GM18861 (cell line): Measurements from ENCODE around the gene PRSS38.

Experiments used
- ATAC-seq: cut with Tn5 transposase; IDR thresholded peaks from one replicate; pipeline ENCODE4 v1.9.1; 2021; ENCODE audit not compliant: unreplicated experiment

PRSS38 gene

GRCh38 chr1:227778401-227778947 is 37.0 kb upstream of the PRSS38 start:
- ATAC-seq, result no peak

DNA sequence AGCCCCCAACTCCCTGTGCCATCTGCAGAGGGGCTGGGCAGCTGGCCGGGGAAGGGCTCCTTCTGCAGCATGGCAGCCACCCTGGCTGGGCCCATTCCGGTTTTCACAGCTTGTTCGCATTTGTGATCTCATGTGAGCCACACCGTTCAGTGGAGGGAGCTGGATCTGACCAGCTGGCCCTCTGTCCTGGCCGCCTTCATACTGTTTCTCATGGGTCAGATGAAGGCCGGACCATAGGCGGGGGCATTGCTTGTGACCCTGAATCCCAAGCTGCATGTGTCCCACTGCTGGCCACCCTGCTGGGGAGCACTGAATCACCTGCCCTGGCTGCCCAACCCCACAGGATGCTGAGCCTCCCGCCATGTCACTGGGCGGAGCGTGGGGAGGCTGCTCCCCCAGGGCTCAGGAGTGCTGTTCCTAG is 36.4 kb upstream of the PRSS38 start:
- ATAC-seq, result no peak

DNA sequence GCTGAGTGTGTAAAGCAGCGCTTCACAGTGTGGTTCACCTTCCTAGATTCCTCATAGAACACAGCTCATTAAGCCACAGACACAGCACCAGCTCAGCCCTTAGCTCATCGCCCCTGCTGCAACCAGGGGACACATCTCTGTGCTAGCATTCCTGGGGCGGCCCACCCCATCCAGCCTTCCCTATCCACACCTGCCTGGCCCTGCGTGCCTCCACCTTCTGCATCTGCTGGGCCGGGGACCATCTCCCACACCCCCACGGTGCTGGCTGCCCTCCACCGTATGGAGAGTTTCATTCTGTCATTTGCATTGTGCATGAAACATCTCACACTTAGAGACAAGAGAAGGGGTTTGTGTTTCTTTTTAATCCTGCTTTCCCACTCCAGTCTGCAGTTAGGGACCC is 35.8 kb upstream of the PRSS38 start:
- no peak for ATAC-seq

GRCh38 chr1:227780101-227781044 is 35.1 kb upstream of the PRSS38 start:
- ATAC-seq, result no peak

- no peak for ATAC-seq
Observed at GRCh38 chr1:227781314-227781930, 34.1 kb upstream of the PRSS38 start.

GRCh38 chr1:227782226-227782625 is 33.2 kb upstream of the PRSS38 start:
- no peak for ATAC-seq

DNA sequence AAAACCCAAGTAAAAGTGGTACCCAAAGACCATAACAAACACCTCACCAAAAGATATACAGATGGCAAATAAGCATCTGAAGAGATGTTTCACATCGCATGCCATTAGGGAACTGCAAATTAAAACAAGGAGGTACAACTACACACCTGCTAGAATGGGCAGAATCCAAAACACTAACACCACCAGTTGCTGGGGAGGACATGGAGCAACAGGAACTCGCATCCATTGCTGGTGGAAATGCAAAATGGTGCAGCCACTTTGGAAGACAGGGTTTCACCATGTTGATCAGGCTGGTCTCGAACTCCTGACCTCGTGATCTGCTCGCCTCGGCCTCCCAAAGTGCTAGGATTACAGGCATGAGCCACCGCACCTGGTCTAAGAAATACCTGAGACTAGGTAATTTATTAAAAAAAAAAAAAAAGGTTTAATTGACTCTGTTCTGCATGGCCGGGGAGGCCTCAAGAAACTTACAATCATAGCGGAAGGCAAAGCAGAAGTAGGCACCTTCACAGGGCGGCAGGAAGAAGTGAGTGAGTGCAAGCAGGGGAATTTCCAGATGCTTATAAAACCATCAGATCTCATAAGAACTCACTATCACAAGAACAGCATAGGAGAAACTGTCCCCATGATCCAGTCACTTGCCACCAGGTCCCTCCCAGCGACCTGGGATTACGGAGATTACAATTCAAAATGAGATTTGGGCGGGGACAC is 30.2 kb upstream of the PRSS38 start:
- ATAC-seq, result no peak

- no peak for ATAC-seq
Observed at GRCh38 chr1:227785805-227786671, 29.4 kb upstream of the PRSS38 start.

- no peak for ATAC-seq
Observed at GRCh38 chr1:227786673-227787512, 28.6 kb upstream of the PRSS38 start.

DNA sequence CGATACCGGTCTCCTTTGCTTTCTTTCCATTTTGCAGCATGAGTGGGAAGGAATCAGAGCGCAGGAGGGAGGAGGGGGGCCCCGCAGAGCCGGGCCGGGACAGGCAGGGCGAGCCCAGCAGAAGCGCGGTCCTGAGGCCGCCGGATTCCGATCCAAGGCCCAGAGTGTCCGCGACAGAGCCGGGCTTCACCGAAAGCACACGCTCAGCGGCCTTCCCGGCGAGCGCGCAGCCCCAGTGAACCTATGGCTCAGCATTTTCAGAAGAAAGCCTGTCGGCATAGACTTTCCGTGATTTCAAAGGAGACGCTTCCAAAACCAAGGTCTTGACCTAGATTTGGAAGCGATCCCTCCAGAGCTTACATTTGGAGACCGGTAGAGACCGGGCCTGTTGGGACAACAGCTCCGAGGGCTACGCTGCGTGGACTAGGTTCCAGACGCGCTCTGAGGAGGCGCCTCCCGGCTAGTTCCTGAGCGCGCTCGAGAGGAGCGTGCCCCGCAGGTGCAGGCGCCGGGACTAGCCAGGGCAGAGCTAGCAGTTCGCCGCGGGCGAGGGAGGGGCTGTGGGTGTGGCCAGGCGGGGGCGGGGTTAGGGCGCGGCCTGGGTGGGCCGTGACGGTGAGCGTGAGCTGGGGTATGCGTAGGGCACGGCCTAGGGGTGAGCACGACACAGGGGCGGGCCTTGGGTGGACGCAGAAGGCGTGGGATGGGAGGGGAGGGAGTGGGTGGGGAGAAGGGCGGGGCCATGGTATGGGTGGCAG is 27.8 kb upstream of the PRSS38 start:
- ATAC-seq, result peak; percentile 88

- peak; percentile 30 for ATAC-seq
Observed at GRCh38 chr1:227788271-227789083, 27.0 kb upstream of the PRSS38 start.

DNA sequence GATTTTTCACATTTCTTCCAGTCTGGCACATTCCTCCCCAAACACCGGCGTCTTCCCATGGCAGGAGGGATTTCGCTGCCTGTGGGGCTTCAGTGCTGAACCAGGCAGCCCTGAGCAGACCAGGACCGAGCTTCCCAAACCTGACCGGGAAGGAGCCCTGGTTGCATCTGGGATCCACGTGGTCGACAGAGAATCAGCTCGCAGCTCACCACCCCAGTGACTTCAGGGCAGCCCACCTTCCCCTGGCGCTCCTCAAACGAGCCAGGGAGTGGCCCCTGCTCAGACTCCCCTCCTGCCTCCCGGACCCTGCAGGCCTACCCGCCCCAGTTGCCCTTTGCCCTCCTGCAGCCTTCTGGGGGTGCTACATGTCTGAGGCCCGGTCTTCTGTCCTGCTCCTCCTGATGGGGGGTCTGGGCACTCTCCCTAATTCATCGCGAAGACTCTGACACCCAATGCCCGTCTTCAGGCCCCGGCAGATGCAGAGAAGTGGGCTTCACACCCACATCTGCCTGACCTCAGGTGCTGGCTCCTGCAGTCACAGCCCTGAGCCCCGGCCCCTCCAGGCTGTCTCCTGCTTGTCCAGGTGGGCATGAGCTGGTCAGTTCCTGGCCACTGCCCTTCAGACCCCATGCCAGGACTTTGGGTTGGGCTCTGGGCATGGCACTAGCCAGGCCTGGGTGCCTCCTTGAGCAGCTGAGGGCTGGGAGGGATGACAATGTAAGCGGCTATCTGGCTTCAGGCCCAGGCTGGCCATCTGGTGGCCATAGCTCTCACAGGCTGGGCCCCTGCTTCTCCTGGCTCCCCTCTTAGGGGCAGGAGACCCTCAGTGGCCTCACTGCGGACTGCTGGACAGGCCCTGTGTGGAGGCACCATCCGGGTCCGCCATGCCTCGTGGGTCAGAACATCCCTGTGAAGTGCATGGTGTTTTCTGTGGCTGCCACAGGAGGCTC is 26.1 kb upstream of the PRSS38 start:
- ATAC-seq, result no peak

DNA sequence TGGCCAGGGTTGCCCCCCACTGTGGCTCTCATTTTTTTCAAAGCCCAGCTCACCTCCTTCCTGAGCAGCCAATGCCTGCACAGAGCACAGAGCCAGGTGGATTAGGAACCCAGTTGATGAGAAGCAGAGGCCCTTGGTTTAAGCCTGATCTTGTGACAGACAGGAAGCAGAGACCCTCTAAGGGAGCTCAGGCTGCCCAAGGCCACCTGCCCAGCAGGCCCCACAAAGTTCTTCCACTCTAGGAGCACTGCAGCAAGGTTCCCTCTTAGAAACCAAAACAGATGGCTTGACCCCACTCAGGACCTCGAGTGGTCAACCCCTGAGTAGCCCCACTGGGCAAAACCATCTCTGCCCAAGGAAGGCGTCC is 25.5 kb upstream of the PRSS38 start:
- ATAC-seq, result no peak

DNA sequence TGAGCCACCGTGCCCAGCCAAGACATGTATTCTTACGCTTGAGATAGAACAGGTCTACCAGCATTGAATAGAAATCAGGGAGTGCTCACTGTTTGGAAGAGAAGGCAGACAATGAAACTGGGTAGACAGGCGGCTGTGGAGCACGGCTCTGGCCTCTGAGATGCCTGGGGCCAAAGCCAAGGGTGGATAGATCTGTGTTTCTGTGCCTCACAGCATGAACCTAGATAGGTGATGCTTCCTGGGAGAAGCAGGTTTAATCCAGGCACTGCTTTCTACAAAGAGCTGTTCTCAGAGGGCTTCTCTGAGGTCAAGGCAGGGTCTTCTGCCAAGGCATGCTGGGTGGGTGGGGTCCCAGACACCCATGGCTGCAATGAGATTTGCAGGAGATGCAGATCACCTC is 24.6 kb upstream of the PRSS38 start:
- no peak for ATAC-seq

- ATAC-seq, result no peak
Observed at GRCh38 chr1:227791425-227792143, 23.9 kb upstream of the PRSS38 start.
